B cell (primary cell): ENCODE results near the gene EPDR1. TPM values are rescaled to one million over a fixed set of nuclear protein-coding genes. Genes with fewer than 3 reads are reported as not detected.

Experiments
- ATAC-seq: fragments of 200-7000 bp; cut with Tn5 transposase; one replicate; pipeline ENCODE4 v1.10.0; 2021; ENCODE audit warnings: low read depth, mild to moderate bottlenecking, moderate number of reproducible peaks, moderate library complexity
- CTCF ChIA-PET: fragments of 350-600 bp; sonication (Branson Sonifier 250); formaldehyde crosslinking; loops from one replicate; lab custom pipeline; 2021; ENCODE audit warnings: antibody characterized with exemption, inconsistent platforms; lab: Charles Lee
- POLR2A ChIA-PET: fragments of 350-600 bp; sonication (Branson Sonifier 250); formaldehyde crosslinking; loops from one replicate; lab custom pipeline; 2021; ENCODE audit warnings: antibody characterized with exemption; lab: Charles Lee
- DNase-seq: peaks from one replicate; pipeline ENCODE4 v3.0.0; 2013
- H2AFZ ChIP-seq: 2 replicates; pipeline ENCODE4 v1.6.1; 2012; ENCODE audit warnings: mild to moderate bottlenecking, low read depth, low read length; ENCODE audit not compliant: insufficient read depth, poor library complexity, severe bottlenecking
- H3K27ac ChIP-seq, 2 donors: 1 replicate in 1 of 2; 2 replicates in 1 of 2; pipeline ENCODE4 v1.5.1; 2012 to 2013; ENCODE audit warnings: low read length in 2 of 2, mild to moderate bottlenecking in 2 of 2, moderate library complexity in 1 of 2
- H3K27me3 ChIP-seq, 4 experiments: fragments of 200-600 bp in 1 of 4; sonication (generic) in 1 of 4; replicated peaks in 1 of 4; 1 replicate in 2 of 4; 2 replicates in 2 of 4; pipeline versions ENCODE4 v1.6.1 to v1.7.0; 2013 to 2016; ENCODE audit warnings: low read length in 3 of 4, mild to moderate bottlenecking in 2 of 4, mixed read lengths in 1 of 4, moderate library complexity in 1 of 4; ENCODE audit not compliant: insufficient read depth in 4 of 4, control insufficient read depth in 3 of 4; ENCODE audit errors: control extremely low read depth in 1 of 4
- H3K36me3 ChIP-seq, 2 experiments: replicated peaks in 1 of 2; 1 replicate in 1 of 2; 2 replicates in 1 of 2; pipeline versions ENCODE4 v1.6.1 to v1.7.1; 2013; ENCODE audit warnings: low read length in 1 of 2; ENCODE audit not compliant: insufficient read depth in 2 of 2, control insufficient read depth in 1 of 2; ENCODE audit errors: control extremely low read depth in 1 of 2, extremely low read depth in 1 of 2
- H3K4me1 ChIP-seq, 2 donors: fragments of 200-600 bp in 1 of 2; sonication (generic) in 1 of 2; 1 replicate in 1 of 2; 2 replicates in 1 of 2; pipeline versions ENCODE4 v1.5.1 to v1.6.1; 2013 to 2017; ENCODE audit warnings: low read length in 2 of 2; ENCODE audit not compliant: control insufficient read depth in 2 of 2, insufficient read depth in 2 of 2
- H3K4me2 ChIP-seq: replicated peaks from 2 replicates; pipeline ENCODE3; 2012; ENCODE audit warnings: mild to moderate bottlenecking, low read depth, low read length; ENCODE audit not compliant: poor library complexity, severe bottlenecking
- H3K4me3 ChIP-seq, 5 experiments: fragments of 200-600 bp in 1 of 5; sonication (generic) in 1 of 5; 1 replicate in 3 of 5; 2 replicates in 2 of 5; pipeline versions ENCODE4 v1.5.1 to v1.7.0; 2011 to 2016; ENCODE audit warnings: low read length in 4 of 5, mild to moderate bottlenecking in 4 of 5, low read depth in 2 of 5, control low read depth in 1 of 5, moderate library complexity in 1 of 5; ENCODE audit not compliant: insufficient read depth in 1 of 5; ENCODE audit errors: control extremely low read depth in 1 of 5, extremely low read depth in 1 of 5
- H3K79me2 ChIP-seq: fragments of 200-600 bp; sonication (generic); one replicate; pipeline ENCODE4 v1.6.0; 2016; ENCODE audit warnings: low read length; ENCODE audit not compliant: control insufficient read depth, insufficient read depth
- H3K9ac ChIP-seq: fragments of 200-600 bp; sonication (generic); 2 replicates; pipeline ENCODE4 v1.6.1; 2017; ENCODE audit warnings: mild to moderate bottlenecking, low read length, moderate library complexity
- H3K9me3 ChIP-seq, 3 donors: one replicate each; pipeline versions ENCODE4 v1.6.1 to v1.7.1; 2013; ENCODE audit warnings: low read length in 2 of 3; ENCODE audit not compliant: control insufficient read depth in 2 of 3, insufficient read depth in 1 of 3; ENCODE audit errors: control extremely low read depth in 1 of 3
- H4K20me1 ChIP-seq: 2 replicates; pipeline ENCODE4 v1.6.0; 2012; ENCODE audit warnings: mild to moderate bottlenecking, low read length; ENCODE audit not compliant: insufficient read depth, control insufficient read depth, poor library complexity, severe bottlenecking
- H3K27ac Mint-ChIP-seq: one replicate; pipeline ENCODE4 v1.8.0; 2021; ENCODE audit warnings: mixed read lengths
- H3K27me3 Mint-ChIP-seq: one replicate; pipeline ENCODE4 v1.8.0; 2021; ENCODE audit warnings: mixed read lengths
- H3K4me1 Mint-ChIP-seq: one replicate; pipeline ENCODE4 v1.8.0; 2021; ENCODE audit warnings: mixed read lengths
- H3K4me3 Mint-ChIP-seq: one replicate; pipeline ENCODE4 v1.8.0; 2021; ENCODE audit warnings: mixed read lengths
- H3K9me3 Mint-ChIP-seq: one replicate; pipeline ENCODE4 v1.8.0; 2022; ENCODE audit warnings: mixed read lengths; ENCODE audit not compliant: insufficient read depth
- CTCF ChIP-seq: fragments of 200-600 bp; IDR thresholded peaks from one replicate; pipeline ENCODE4 v1.8.0; 2022; ENCODE audit warnings: antibody characterized with exemption, mild to moderate bottlenecking
- EZH2 ChIP-seq: IDR thresholded peaks from 2 replicates; pipeline ENCODE4 v1.6.1; 2012; ENCODE audit warnings: borderline replicate concordance, low read depth, mild to moderate bottlenecking, moderate library complexity, low read length; ENCODE audit not compliant: insufficient read depth, poor library complexity, severe bottlenecking
- WGBS: methylation state at CpG from one replicate; pipeline ENCODE4 v1.1.5; 2013; ENCODE audit warnings: missing lambda C conversion rate; ENCODE audit not compliant: insufficient coverage; 5-methylcytosine and 5-hydroxymethylcytosine counted together
- intact Hi-C: fragments of 100-400 bp; cut with micrococcal nuclease; formaldehyde crosslinking; loops from one replicate; pipeline ENCODE4 v1.10.0; 2022
- polyA plus RNA-seq: library from polyadenylated mRNA; depleted of rRNA; stranded (reverse); fragments of >200 nt; gene quantifications from 2 replicates; pipeline ENCODE4 v1.2.3, GENCODE V29; 2012
- total RNA-seq, 2 donors: library from RNA; stranded (reverse); fragments of 120-200 nt in 1 of 2; gene quantifications; 1 replicate in 1 of 2; 2 replicates in 1 of 2; pipeline versions ENCODE4 v1.2.3 to v1.2.4, GENCODE V29; 2013 to 2022

EPDR1 gene
- total and polyA plus RNA-seq, 2 donors (not counting 1 experiment from before 2014, with no cell fraction given) = not detected

DNA sequence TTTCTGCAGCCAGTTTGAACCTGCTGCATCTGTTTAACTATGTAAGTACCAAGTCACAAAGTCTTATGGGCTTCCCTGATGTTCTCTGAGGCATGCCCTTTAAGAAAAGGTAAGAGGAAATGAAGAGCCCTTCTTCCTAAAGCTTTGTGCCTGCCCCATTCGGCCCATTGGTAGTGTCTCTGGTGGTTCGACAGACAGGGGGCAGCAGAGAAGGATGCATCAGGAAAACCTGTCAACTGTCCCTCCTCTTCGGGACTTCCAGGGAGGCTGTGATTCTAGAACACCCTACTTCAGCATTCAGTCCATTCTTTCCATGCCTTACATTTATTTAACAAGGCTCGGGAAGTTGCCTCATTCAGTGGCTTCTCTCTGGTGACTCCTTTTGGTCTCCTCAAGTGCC is 1.9 kb upstream of the EPDR1 start:
- Histone ChIP-seq H3K27ac (no peak overlapping the region), H3K9me3 (peaks cover 0 to 6% (median 0%) of the 10 kb centered on the region in 3 donors), H3K79me2 (no peaks in the 10 kb centered on the region), H4K20me1 (no peaks in the 10 kb centered on the region), H3K9ac (no peak overlapping the region), H3K4me2 (no peak overlapping the region), H3K36me3 (no peaks in the 10 kb centered on the region), H3K4me1 (peaks cover 27% of the 10 kb centered on the region in 2 donors), H3K27me3 (peaks cover 0 to 50% (median 25%) of the 10 kb centered on the region in 4 experiments), H3K4me3 (no peak overlapping the region), H2AFZ (no peak overlapping the region)
- ATAC-seq = no peak
- no peak overlapping the region for H3K4me3 Mint-ChIP-seq
- ChIA-PET POLR2A (no interaction called here), CTCF (no interaction called here)
- DNase-seq = no peak
- intact Hi-C loops = no loop called here
- peaks cover 68% of the 10 kb centered on the region for H3K27me3 Mint-ChIP-seq
- WGBS = 55% methylated on average over 3 of the region's 4 CpGs
- no peaks in the 10 kb centered on the region for H3K9me3 Mint-ChIP-seq
- H3K27ac Mint-ChIP-seq = no peak overlapping the region
- peaks cover 29% of the 10 kb centered on the region for H3K4me1 Mint-ChIP-seq
- TF ChIP-seq CTCF = no peak
- TF ChIP-seq EZH2 = no peak

GRCh38 chr7:37920849-37921805 is 687 bp downstream of the EPDR1 start:
- Mint-ChIP-seq H3K27ac (no peak overlapping the region), H3K4me3 (peak overlapping the region; percentile 82), H3K27me3 (peaks cover 60% of the 10 kb centered on the region), H3K9me3 (peaks cover under 1% of the 10 kb centered on the region), H3K4me1 (peaks cover 25% of the 10 kb centered on the region)
- H3K79me2 ChIP-seq = no peaks in the 10 kb centered on the region
- no peak overlapping the region for H3K27ac ChIP-seq
- ATAC-seq (peak; percentile 46), DNase-seq (peak; percentile 24)
- peaks cover 21% of the 10 kb centered on the region in 2 donors for H3K4me1 ChIP-seq
- H3K4me2 ChIP-seq = peak overlapping the region; percentile 83
- peak overlapping the region in 4 of 5 experiments; percentile 25 to 60 (median 50) for H3K4me3 ChIP-seq
- H4K20me1 ChIP-seq = no peaks in the 10 kb centered on the region
- ChIA-PET CTCF (no interaction called here), POLR2A (no interaction called here)
- H3K9me3 ChIP-seq = peaks cover 0 to 7% (median 6%) of the 10 kb centered on the region in 3 donors
- peak overlapping the region; percentile 73 for H2AFZ ChIP-seq
- H3K27me3 ChIP-seq = peaks cover 0 to 46% (median 23%) of the 10 kb centered on the region in 4 experiments
- intact Hi-C loops = no loop called here
- H3K9ac ChIP-seq = peak overlapping the region; percentile 55
- TF ChIP-seq EZH2 = no peak
- no peak for TF ChIP-seq CTCF
- 1% methylated on average over 59 of the region's 63 CpGs for WGBS
- H3K36me3 ChIP-seq = no peaks in the 10 kb centered on the region
